Measurements from ENCODE around the gene ACBD3. TPM values are rescaled to one million over a fixed set of nuclear protein-coding genes. Genes with fewer than 3 reads are reported as not detected.

ACBD3 gene
- total and polyA plus RNA-seq, 2 of the 8 experiments (the other 6 are each of a cell fraction or from before 2014, with no cell fraction given), result 8.4 to 29.4 TPM

- TF ChIP-seq CHD7 (IDR thresholded peaks at IDR 0.05; ENCODE audit: insufficient replicate concordance, low read length) (no peak), MAFK (IDR thresholded peaks at IDR 0.05; ENCODE audit: low read depth, low read length) (no peak), JUN (IDR thresholded peaks at IDR 0.05; ENCODE audit: low read depth, low read length) (no peak), SIRT6 (IDR thresholded peaks at IDR 0.05; ENCODE audit: low read length) (no peak), TAF1 (IDR thresholded peaks at IDR 0.05; ENCODE audit: low read depth, low read length) (no peak), CHD2 (IDR thresholded peaks at IDR 0.05; ENCODE audit: low read length) (no peak), CTCF (IDR thresholded peaks at IDR 0.05; ENCODE audit: control extremely low read depth in 1 of 3, insufficient read depth in 1 of 3, low read depth in 1 of 3, low read length in 3 of 3) (no peak)
Measured at GRCh38 chr1:226118357-226118756, 68.2 kb downstream of the ACBD3 start (continued).
